GM23338 (cell line): ENCODE measurements around the gene CCNI2. TPM values are rescaled to one million over a fixed set of nuclear protein-coding genes. Genes with fewer than 3 reads are reported as not detected.

Experiments used
- CREB1 ChIP-seq: fragments of 250-450 bp; sonication (Bioruptor Pico); IDR thresholded peaks from 2 replicates; pipeline ENCODE4 v1.5.0; 2020; ENCODE audit warnings: low read depth, mild to moderate bottlenecking, moderate library complexity
- EZH2 ChIP-seq: fragments of 200-600 bp; sonication (generic); IDR thresholded peaks from one replicate; pipeline ENCODE4 v1.8.0; 2017; ENCODE audit warnings: antibody characterized with exemption, mild to moderate bottlenecking, low read depth; ENCODE audit not compliant: unreplicated experiment
- EZH2phosphoT487 ChIP-seq: fragments of 200-600 bp; sonication (generic); IDR thresholded peaks from one replicate; pipeline ENCODE4 v1.8.1; 2018; ENCODE audit warnings: antibody characterized with exemption; ENCODE audit not compliant: unreplicated experiment
- JUNB ChIP-seq: IDR thresholded peaks from one replicate; pipeline ENCODE4 v1.6.1; 2016; ENCODE audit warnings: antibody characterized with exemption; ENCODE audit not compliant: unreplicated experiment
- NANOG ChIP-seq: IDR thresholded peaks from 2 replicates; pipeline ENCODE4 v1.6.1; 2016; ENCODE audit warnings: antibody characterized with exemption, borderline replicate concordance
- POLR2AphosphoS5 ChIP-seq: IDR thresholded peaks from 2 replicates; pipeline ENCODE4 v1.6.1; 2016; ENCODE audit warnings: antibody characterized with exemption, low read depth
- polyA plus RNA-seq: library from polyadenylated mRNA; unstranded; fragments of >200 nt; fragmentation: Nextera tagmentation; extraction: Ambion mirVana; gene quantifications from 2 replicates; pipeline ENCODE4 v1.2.1, GENCODE V29; 2016
- total RNA-seq: library from RNA; depleted of rRNA; stranded (reverse); fragments of >200 nt; shearing (Covaris generic); gene quantifications from 2 replicates; pipeline ENCODE4 v1.2.3, GENCODE V29; 2014
- TF ChIP-seq, protein P1 (sequence below): fragments of 250-450 bp; sonication (Bioruptor Pico); IDR thresholded peaks from 2 replicates; pipeline ENCODE4 v1.5.0; 2020; ENCODE audit warnings: mild to moderate bottlenecking, moderate library complexity
- TF ChIP-seq, protein P2 (sequence below): IDR thresholded peaks from one replicate; pipeline ENCODE4 v1.6.1; 2018; ENCODE audit warnings: antibody characterized with exemption; ENCODE audit not compliant: unreplicated experiment
- TF ChIP-seq, protein P3 (sequence below): IDR thresholded peaks from 2 replicates; pipeline ENCODE4 v1.6.1; 2016; ENCODE audit warnings: antibody characterized with exemption

Gene CCNI2
- total and polyA plus RNA-seq, 2 experiments from 2014 or later: 0.55 to 2.5 TPM

DNA sequence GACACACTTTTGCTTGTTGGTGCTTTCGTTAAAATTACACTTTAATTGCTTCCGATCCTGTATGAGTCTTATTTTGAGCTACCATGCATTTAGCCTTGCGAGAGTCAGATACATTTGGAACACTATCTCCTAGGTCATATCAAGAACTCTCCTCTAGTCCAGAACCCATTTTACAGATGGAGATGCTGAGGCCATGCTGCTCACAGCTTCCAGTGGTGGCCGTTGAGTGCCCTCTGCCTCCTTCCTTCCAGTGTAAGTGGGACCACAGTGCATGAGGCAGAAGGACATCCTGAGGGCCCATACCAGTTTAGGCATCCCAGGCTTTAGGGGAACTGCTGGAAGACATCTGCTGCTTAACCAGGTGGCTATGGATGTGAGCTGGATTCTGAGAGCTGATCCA lies 6.9 kb downstream of the CCNI2 start (continued):
- TF ChIP-seq, protein P1, sequence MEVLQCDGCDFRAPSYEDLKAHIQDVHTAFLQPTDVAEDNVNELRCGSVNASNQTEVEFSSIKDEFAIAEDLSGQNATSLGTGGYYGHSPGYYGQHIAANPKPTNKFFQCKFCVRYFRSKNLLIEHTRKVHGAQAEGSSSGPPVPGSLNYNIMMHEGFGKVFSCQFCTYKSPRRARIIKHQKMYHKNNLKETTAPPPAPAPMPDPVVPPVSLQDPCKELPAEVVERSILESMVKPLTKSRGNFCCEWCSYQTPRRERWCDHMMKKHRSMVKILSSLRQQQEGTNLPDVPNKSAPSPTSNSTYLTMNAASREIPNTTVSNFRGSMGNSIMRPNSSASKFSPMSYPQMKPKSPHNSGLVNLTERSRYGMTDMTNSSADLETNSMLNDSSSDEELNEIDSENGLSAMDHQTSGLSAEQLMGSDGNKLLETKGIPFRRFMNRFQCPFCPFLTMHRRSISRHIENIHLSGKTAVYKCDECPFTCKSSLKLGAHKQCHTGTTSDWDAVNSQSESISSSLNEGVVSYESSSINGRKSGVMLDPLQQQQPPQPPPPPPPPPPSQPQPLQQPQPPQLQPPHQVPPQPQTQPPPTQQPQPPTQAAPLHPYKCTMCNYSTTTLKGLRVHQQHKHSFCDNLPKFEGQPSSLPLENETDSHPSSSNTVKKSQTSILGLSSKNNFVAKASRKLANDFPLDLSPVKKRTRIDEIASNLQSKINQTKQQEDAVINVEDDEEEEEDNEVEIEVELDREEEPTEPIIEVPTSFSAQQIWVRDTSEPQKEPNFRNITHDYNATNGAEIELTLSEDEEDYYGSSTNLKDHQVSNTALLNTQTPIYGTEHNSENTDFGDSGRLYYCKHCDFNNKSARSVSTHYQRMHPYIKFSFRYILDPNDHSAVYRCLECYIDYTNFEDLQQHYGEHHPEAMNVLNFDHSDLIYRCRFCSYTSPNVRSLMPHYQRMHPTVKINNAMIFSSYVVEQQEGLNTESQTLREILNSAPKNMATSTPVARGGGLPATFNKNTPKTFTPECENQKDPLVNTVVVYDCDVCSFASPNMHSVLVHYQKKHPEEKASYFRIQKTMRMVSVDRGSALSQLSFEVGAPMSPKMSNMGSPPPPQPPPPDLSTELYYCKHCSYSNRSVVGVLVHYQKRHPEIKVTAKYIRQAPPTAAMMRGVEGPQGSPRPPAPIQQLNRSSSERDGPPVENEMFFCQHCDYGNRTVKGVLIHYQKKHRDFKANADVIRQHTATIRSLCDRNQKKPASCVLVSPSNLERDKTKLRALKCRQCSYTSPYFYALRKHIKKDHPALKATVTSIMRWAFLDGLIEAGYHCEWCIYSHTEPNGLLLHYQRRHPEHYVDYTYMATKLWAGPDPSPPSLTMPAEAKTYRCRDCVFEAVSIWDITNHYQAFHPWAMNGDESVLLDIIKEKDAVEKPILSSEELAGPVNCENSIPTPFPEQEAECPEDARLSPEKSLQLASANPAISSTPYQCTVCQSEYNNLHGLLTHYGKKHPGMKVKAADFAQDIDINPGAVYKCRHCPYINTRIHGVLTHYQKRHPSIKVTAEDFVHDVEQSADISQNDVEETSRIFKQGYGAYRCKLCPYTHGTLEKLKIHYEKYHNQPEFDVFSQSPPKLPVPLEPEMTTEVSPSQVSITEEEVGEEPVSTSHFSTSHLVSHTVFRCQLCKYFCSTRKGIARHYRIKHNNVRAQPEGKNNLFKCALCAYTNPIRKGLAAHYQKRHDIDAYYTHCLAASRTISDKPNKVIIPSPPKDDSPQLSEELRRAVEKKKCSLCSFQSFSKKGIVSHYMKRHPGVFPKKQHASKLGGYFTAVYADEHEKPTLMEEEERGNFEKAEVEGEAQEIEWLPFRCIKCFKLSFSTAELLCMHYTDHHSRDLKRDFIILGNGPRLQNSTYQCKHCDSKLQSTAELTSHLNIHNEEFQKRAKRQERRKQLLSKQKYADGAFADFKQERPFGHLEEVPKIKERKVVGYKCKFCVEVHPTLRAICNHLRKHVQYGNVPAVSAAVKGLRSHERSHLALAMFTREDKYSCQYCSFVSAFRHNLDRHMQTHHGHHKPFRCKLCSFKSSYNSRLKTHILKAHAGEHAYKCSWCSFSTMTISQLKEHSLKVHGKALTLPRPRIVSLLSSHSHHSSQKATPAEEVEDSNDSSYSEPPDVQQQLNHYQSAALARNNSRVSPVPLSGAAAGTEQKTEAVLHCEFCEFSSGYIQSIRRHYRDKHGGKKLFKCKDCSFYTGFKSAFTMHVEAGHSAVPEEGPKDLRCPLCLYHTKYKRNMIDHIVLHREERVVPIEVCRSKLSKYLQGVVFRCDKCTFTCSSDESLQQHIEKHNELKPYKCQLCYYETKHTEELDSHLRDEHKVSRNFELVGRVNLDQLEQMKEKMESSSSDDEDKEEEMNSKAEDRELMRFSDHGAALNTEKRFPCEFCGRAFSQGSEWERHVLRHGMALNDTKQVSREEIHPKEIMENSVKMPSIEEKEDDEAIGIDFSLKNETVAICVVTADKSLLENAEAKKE (CRISPR knock-in tag): no peak
- TF ChIP-seq, protein P2, sequence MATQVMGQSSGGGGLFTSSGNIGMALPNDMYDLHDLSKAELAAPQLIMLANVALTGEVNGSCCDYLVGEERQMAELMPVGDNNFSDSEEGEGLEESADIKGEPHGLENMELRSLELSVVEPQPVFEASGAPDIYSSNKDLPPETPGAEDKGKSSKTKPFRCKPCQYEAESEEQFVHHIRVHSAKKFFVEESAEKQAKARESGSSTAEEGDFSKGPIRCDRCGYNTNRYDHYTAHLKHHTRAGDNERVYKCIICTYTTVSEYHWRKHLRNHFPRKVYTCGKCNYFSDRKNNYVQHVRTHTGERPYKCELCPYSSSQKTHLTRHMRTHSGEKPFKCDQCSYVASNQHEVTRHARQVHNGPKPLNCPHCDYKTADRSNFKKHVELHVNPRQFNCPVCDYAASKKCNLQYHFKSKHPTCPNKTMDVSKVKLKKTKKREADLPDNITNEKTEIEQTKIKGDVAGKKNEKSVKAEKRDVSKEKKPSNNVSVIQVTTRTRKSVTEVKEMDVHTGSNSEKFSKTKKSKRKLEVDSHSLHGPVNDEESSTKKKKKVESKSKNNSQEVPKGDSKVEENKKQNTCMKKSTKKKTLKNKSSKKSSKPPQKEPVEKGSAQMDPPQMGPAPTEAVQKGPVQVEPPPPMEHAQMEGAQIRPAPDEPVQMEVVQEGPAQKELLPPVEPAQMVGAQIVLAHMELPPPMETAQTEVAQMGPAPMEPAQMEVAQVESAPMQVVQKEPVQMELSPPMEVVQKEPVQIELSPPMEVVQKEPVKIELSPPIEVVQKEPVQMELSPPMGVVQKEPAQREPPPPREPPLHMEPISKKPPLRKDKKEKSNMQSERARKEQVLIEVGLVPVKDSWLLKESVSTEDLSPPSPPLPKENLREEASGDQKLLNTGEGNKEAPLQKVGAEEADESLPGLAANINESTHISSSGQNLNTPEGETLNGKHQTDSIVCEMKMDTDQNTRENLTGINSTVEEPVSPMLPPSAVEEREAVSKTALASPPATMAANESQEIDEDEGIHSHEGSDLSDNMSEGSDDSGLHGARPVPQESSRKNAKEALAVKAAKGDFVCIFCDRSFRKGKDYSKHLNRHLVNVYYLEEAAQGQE: no peak
- no peak for TF ChIP-seq JUNB
- TF ChIP-seq NANOG: no peak
- TF ChIP-seq, protein P3, sequence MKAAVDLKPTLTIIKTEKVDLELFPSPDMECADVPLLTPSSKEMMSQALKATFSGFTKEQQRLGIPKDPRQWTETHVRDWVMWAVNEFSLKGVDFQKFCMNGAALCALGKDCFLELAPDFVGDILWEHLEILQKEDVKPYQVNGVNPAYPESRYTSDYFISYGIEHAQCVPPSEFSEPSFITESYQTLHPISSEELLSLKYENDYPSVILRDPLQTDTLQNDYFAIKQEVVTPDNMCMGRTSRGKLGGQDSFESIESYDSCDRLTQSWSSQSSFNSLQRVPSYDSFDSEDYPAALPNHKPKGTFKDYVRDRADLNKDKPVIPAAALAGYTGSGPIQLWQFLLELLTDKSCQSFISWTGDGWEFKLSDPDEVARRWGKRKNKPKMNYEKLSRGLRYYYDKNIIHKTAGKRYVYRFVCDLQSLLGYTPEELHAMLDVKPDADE: no peak
- no peak for TF ChIP-seq POLR2AphosphoS5
- TF ChIP-seq EZH2: no peak
- no peak for TF ChIP-seq EZH2phosphoT487
- TF ChIP-seq CREB1 (CRISPR knock-in tag): no peak
